Adrenal gland (tissue), 5 donors: Measurements from ENCODE around the gene RNU6-1.

Experiments used
- POLR2A ChIP-seq, 2 donors: fragments of 450-650 bp; IDR thresholded peaks; one replicate each; pipeline ENCODE4 v1.6.1; 2017; ENCODE audit warnings: antibody characterized with exemption in 2 of 2, mild to moderate bottlenecking in 2 of 2, moderate library complexity in 1 of 2
- TF ChIP-seq, protein P1 (sequence below), 6 experiments: fragments of 450-650 bp in 4 of 6; fragments of 200-600 bp in 2 of 6; sonication (generic) in 1 of 6; IDR thresholded peaks; 1 replicate in 5 of 6; 2 replicates in 1 of 6; pipeline versions ENCODE4 v1.5.1 to v1.8.0; 2016 to 2021; ENCODE audit warnings: antibody characterized with exemption in 6 of 6, mild to moderate bottlenecking in 2 of 6, moderate library complexity in 1 of 6
- donor health status: DM: no; HTN: no; CAD: no.

GRCh38 chr15:67879440-67880129 is 39.7 kb upstream of the RNU6-1 start:
- TF ChIP-seq, protein P1, sequence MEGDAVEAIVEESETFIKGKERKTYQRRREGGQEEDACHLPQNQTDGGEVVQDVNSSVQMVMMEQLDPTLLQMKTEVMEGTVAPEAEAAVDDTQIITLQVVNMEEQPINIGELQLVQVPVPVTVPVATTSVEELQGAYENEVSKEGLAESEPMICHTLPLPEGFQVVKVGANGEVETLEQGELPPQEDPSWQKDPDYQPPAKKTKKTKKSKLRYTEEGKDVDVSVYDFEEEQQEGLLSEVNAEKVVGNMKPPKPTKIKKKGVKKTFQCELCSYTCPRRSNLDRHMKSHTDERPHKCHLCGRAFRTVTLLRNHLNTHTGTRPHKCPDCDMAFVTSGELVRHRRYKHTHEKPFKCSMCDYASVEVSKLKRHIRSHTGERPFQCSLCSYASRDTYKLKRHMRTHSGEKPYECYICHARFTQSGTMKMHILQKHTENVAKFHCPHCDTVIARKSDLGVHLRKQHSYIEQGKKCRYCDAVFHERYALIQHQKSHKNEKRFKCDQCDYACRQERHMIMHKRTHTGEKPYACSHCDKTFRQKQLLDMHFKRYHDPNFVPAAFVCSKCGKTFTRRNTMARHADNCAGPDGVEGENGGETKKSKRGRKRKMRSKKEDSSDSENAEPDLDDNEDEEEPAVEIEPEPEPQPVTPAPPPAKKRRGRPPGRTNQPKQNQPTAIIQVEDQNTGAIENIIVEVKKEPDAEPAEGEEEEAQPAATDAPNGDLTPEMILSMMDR (IDR thresholded peaks at IDR 0.05) = no peak
- no peak for TF ChIP-seq POLR2A (IDR thresholded peaks at IDR 0.05)
